PC-9 (cell line): Measurements from ENCODE around the gene NINL.

Experiments
- EZH2 ChIP-seq: fragments of 200-600 bp; sonication (generic); IDR thresholded peaks from 2 replicates; pipeline ENCODE4 v1.8.0; 2017; ENCODE audit warnings: antibody characterized with exemption, low read depth
- TF ChIP-seq, protein P1 (sequence below): fragments of 200-600 bp; sonication (generic); conservative IDR thresholded peaks from 2 replicates; pipeline ENCODE4 v1.6.1; 2017; ENCODE audit warnings: mixed run types, antibody characterized with exemption, mild to moderate bottlenecking, moderate library complexity

DNA sequence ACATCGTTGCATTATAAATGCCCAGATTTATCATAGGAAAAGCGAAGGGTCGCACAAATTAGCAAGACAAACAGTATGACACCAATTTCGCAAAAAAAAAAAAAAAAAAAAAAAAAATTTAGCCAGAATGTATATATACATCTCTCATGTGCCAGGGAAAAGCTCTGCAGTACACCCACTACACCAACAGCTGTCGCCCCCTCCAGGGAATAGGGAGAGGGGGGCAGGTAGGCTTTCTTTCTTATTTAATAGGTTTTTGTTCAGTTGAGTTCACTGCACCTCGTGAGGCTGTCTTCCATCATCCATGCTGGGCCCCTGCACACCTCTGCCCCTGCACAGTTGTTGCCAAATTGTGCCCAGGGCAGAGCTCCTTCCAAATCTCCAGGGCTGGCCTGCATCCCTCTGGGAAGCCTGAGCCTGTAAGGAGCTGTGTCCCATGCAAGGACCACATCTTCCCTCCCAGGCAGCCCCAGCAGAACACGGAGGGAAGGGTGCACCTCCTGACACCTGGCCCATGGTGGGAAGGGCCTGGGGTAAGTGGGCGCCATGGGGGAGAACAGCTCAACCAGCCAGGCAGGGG lies 85.4 kb downstream of the NINL start:
- TF ChIP-seq, protein P1, sequence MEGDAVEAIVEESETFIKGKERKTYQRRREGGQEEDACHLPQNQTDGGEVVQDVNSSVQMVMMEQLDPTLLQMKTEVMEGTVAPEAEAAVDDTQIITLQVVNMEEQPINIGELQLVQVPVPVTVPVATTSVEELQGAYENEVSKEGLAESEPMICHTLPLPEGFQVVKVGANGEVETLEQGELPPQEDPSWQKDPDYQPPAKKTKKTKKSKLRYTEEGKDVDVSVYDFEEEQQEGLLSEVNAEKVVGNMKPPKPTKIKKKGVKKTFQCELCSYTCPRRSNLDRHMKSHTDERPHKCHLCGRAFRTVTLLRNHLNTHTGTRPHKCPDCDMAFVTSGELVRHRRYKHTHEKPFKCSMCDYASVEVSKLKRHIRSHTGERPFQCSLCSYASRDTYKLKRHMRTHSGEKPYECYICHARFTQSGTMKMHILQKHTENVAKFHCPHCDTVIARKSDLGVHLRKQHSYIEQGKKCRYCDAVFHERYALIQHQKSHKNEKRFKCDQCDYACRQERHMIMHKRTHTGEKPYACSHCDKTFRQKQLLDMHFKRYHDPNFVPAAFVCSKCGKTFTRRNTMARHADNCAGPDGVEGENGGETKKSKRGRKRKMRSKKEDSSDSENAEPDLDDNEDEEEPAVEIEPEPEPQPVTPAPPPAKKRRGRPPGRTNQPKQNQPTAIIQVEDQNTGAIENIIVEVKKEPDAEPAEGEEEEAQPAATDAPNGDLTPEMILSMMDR = no peak
- no peak for TF ChIP-seq EZH2
